DND-41 (cell line): ENCODE measurements around the gene EDA.

Source experiments
- CTCF ChIP-seq: IDR thresholded peaks from 2 replicates; pipeline ENCODE4 v1.5.1; 2012; ENCODE audit warnings: borderline replicate concordance, low read length, moderate library complexity, mild to moderate bottlenecking; ENCODE audit not compliant: poor library complexity, severe bottlenecking; ENCODE audit errors: extremely low read depth
- EZH2 ChIP-seq: IDR thresholded peaks from 3 replicates; pipeline ENCODE4 v1.6.1; 2012; ENCODE audit warnings: borderline replicate concordance, low read depth, mild to moderate bottlenecking, moderate library complexity, low read length, inconsistent platforms; ENCODE audit not compliant: severe bottlenecking

- TF ChIP-seq CTCF, result no peak
- no peak for TF ChIP-seq EZH2
Observed at GRCh38 chrX:70049406-70049805, 433.5 kb downstream of the EDA start.
